WTC11 (cell line): ENCODE results near the gene LTBP1.

Source experiments
- ATF2 ChIP-seq: sonication (generic); formaldehyde crosslinking; IDR thresholded peaks from 2 replicates; pipeline ENCODE4 v1.8.1; 2022; ENCODE audit warnings: low read depth, missing genetic modification reagents, borderline replicate concordance
- CBFB ChIP-seq: sonication (generic); formaldehyde crosslinking; IDR thresholded peaks from 2 replicates; pipeline ENCODE4 v1.8.1; 2022; ENCODE audit warnings: mild to moderate bottlenecking, low read depth, missing genetic modification reagents
- CREB1 ChIP-seq: sonication (generic); formaldehyde crosslinking; IDR thresholded peaks from 2 replicates; pipeline ENCODE4 v1.8.0; 2023; ENCODE audit warnings: mild to moderate bottlenecking, missing genetic modification reagents
- GABPB1 ChIP-seq: sonication (generic); formaldehyde crosslinking; IDR thresholded peaks from 2 replicates; pipeline ENCODE4 v1.8.1; 2023; ENCODE audit warnings: mild to moderate bottlenecking, missing genetic modification reagents
- NR3C1 ChIP-seq: sonication (generic); formaldehyde crosslinking; conservative IDR thresholded peaks from 2 replicates; pipeline ENCODE4 v1.8.1; 2023; ENCODE audit warnings: low read depth, mild to moderate bottlenecking, missing genetic modification reagents
- TEAD4 ChIP-seq: sonication (generic); formaldehyde crosslinking; IDR thresholded peaks from 2 replicates; pipeline ENCODE4 v1.8.0; 2022; ENCODE audit warnings: mild to moderate bottlenecking, missing genetic modification reagents
- TF ChIP-seq, protein P1 (sequence below): fragments of 200-600 bp; IDR thresholded peaks from 2 replicates; pipeline ENCODE4 v1.8.0; 2022; ENCODE audit warnings: antibody characterized with exemption
- TF ChIP-seq, protein P2 (sequence below): sonication (generic); formaldehyde crosslinking; IDR thresholded peaks from 2 replicates; pipeline ENCODE4 v1.8.0; 2023; ENCODE audit warnings: missing genetic modification reagents, mild to moderate bottlenecking, borderline replicate concordance

GRCh38 chr2:33395655-33396249 lies 449.0 kb downstream of the LTBP1 start:
- TF ChIP-seq, protein P1, sequence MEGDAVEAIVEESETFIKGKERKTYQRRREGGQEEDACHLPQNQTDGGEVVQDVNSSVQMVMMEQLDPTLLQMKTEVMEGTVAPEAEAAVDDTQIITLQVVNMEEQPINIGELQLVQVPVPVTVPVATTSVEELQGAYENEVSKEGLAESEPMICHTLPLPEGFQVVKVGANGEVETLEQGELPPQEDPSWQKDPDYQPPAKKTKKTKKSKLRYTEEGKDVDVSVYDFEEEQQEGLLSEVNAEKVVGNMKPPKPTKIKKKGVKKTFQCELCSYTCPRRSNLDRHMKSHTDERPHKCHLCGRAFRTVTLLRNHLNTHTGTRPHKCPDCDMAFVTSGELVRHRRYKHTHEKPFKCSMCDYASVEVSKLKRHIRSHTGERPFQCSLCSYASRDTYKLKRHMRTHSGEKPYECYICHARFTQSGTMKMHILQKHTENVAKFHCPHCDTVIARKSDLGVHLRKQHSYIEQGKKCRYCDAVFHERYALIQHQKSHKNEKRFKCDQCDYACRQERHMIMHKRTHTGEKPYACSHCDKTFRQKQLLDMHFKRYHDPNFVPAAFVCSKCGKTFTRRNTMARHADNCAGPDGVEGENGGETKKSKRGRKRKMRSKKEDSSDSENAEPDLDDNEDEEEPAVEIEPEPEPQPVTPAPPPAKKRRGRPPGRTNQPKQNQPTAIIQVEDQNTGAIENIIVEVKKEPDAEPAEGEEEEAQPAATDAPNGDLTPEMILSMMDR, result peak; percentile 35; the same call in 1 of the 2 replicates
- no peak for TF ChIP-seq ATF2 (CRISPR knock-in tag)
- TF ChIP-seq NR3C1, result no peak
- no peak for TF ChIP-seq CBFB (CRISPR knock-in tag)
- TF ChIP-seq GABPB1 (CRISPR knock-in tag), result no peak
- TF ChIP-seq CREB1, result no peak
- TF ChIP-seq TEAD4 (CRISPR knock-in tag), result no peak
- TF ChIP-seq, protein P2, sequence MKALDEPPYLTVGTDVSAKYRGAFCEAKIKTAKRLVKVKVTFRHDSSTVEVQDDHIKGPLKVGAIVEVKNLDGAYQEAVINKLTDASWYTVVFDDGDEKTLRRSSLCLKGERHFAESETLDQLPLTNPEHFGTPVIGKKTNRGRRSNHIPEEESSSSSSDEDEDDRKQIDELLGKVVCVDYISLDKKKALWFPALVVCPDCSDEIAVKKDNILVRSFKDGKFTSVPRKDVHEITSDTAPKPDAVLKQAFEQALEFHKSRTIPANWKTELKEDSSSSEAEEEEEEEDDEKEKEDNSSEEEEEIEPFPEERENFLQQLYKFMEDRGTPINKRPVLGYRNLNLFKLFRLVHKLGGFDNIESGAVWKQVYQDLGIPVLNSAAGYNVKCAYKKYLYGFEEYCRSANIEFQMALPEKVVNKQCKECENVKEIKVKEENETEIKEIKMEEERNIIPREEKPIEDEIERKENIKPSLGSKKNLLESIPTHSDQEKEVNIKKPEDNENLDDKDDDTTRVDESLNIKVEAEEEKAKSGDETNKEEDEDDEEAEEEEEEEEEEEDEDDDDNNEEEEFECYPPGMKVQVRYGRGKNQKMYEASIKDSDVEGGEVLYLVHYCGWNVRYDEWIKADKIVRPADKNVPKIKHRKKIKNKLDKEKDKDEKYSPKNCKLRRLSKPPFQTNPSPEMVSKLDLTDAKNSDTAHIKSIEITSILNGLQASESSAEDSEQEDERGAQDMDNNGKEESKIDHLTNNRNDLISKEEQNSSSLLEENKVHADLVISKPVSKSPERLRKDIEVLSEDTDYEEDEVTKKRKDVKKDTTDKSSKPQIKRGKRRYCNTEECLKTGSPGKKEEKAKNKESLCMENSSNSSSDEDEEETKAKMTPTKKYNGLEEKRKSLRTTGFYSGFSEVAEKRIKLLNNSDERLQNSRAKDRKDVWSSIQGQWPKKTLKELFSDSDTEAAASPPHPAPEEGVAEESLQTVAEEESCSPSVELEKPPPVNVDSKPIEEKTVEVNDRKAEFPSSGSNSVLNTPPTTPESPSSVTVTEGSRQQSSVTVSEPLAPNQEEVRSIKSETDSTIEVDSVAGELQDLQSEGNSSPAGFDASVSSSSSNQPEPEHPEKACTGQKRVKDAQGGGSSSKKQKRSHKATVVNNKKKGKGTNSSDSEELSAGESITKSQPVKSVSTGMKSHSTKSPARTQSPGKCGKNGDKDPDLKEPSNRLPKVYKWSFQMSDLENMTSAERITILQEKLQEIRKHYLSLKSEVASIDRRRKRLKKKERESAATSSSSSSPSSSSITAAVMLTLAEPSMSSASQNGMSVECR (CRISPR knock-in tag), result no peak
